ENCODE data around the gene CXCL17. TPM values are rescaled to one million over a fixed set of nuclear protein-coding genes. Genes with fewer than 3 reads are reported as not detected.

CXCL17 gene
- total RNA-seq, 1 donor from 2014 or later, result 1.1 TPM

DNA sequence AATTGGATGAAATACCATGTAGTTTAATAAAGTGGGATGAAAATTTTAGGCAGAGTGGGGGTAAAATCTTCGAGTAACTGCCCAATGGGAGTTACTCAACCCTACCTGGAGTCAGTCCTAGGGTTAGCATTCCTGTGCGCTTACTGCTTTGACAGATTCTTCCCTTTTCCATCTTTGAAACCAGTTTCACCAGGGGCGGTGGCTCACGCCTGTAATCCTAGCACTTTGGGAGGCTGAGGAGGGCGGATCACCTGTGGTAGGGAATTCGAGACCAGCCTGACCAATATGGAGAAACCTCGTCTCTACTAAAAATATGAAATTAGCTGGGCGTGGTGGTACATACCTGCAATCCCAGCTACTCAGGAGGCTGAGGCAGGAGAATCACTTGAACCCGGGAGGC, 37.0 kb upstream of the CXCL17 start:
- TF ChIP-seq, protein P1, sequence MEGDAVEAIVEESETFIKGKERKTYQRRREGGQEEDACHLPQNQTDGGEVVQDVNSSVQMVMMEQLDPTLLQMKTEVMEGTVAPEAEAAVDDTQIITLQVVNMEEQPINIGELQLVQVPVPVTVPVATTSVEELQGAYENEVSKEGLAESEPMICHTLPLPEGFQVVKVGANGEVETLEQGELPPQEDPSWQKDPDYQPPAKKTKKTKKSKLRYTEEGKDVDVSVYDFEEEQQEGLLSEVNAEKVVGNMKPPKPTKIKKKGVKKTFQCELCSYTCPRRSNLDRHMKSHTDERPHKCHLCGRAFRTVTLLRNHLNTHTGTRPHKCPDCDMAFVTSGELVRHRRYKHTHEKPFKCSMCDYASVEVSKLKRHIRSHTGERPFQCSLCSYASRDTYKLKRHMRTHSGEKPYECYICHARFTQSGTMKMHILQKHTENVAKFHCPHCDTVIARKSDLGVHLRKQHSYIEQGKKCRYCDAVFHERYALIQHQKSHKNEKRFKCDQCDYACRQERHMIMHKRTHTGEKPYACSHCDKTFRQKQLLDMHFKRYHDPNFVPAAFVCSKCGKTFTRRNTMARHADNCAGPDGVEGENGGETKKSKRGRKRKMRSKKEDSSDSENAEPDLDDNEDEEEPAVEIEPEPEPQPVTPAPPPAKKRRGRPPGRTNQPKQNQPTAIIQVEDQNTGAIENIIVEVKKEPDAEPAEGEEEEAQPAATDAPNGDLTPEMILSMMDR (IDR thresholded peaks at IDR 0.05; ENCODE audit: insufficient read depth, low read length, severe bottlenecking), result no peak
- no peak for FAIRE-seq
- no peak for DNase-seq (ENCODE audit: low read depth)
- Histone ChIP-seq H3K36me3 (ENCODE audit: control insufficient read depth, insufficient read depth, low read length) (no peaks in the 10 kb centered on the region), H3K27me3 (ENCODE audit: control insufficient read depth, insufficient read depth, low read length) (no peaks in the 10 kb centered on the region), H3K4me3 (ENCODE audit: low read depth, low read length) (no peak overlapping the region)

- FAIRE-seq (no peak), DNase-seq (ENCODE audit: low read depth) (no peak)
- Histone ChIP-seq H3K27me3 (ENCODE audit: control insufficient read depth, insufficient read depth, low read length) (no peaks in the 10 kb centered on the region), H3K4me3 (ENCODE audit: low read depth, low read length) (no peak overlapping the region), H3K36me3 (ENCODE audit: control insufficient read depth, insufficient read depth, low read length) (no peaks in the 10 kb centered on the region)
- TF ChIP-seq, protein P1 (IDR thresholded peaks at IDR 0.05; ENCODE audit: insufficient read depth, low read length, severe bottlenecking), result no peak
Measured at GRCh38 chr19:42478765-42479311, 36.1 kb upstream of the CXCL17 start.

GRCh38 chr19:42477933-42478332, 35.2 kb upstream of the CXCL17 start:
- no peaks in the 10 kb centered on the region for H3K27me3 ChIP-seq (ENCODE audit: control insufficient read depth, insufficient read depth, low read length)
- no peaks in the 10 kb centered on the region for H3K36me3 ChIP-seq (ENCODE audit: control insufficient read depth, insufficient read depth, low read length)
- TF ChIP-seq, protein P1 (IDR thresholded peaks at IDR 0.05; ENCODE audit: insufficient read depth, low read length, severe bottlenecking), result no peak
- H3K4me3 ChIP-seq (ENCODE audit: low read depth, low read length), result no peak overlapping the region
- FAIRE-seq (no peak), DNase-seq (ENCODE audit: low read depth) (no peak)

DNA sequence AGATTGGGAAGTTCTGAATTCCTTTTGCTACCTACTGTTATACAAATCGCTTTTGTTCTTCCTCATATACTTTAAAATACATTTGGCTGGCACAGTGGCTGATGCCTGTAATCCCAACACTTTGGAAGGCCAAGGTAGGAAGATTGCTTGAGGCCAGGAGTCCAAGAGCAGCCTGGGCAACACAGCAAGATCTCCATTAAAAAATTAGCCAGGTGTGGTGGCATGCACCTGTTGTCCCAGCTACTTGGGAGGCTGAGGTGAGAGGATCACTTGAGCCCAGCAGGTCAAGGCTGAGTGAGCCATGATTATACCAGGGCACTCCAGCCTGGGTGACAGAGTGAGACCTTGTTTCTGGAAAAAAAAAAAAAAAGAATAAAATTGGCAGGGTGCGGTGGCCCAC, 34.4 kb upstream of the CXCL17 start:
- no peak overlapping the region for H3K4me3 ChIP-seq (ENCODE audit: low read depth, low read length)

DNA sequence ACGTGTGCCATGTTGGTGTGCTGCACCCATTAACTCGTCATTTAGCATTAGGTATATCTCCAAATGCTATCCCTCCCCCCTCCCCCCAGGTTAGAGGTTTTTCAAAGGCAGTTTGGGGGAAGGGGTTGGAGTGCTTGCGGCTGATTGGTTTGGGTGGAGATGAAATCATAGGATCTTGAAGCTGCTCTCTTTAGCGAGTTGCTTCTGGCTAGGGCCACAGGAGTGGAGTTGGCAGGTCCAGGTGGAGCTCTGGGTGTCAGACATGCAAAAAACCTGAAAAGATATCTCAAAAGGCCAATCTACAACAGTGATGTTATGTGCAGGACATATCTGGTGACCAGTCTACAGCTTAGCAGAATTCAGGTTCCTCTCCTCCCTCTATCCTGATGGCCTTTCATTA, 32.6 kb upstream of the CXCL17 start:
- no peak for FAIRE-seq
- TF ChIP-seq, protein P1 (IDR thresholded peaks at IDR 0.05; ENCODE audit: insufficient read depth, low read length, severe bottlenecking), result no peak
- H3K27me3 ChIP-seq (ENCODE audit: control insufficient read depth, insufficient read depth, low read length), result no peaks in the 10 kb centered on the region

More for the DNA sequence above, 34.4 kb upstream of the CXCL17 start:
- no peaks in the 10 kb centered on the region for H3K36me3 ChIP-seq (ENCODE audit: control insufficient read depth, insufficient read depth, low read length)
- TF ChIP-seq, protein P1 (IDR thresholded peaks at IDR 0.05; ENCODE audit: insufficient read depth, low read length, severe bottlenecking), result no peak
- no peaks in the 10 kb centered on the region for H3K27me3 ChIP-seq (ENCODE audit: control insufficient read depth, insufficient read depth, low read length)
- DNase-seq (ENCODE audit: low read depth) (no peak), FAIRE-seq (no peak)

GRCh38 chr19:42474743-42475142, 32.0 kb upstream of the CXCL17 start:
- no peaks in the 10 kb centered on the region for H3K27me3 ChIP-seq (ENCODE audit: control insufficient read depth, insufficient read depth, low read length)
- no peak for FAIRE-seq
- H3K36me3 ChIP-seq (ENCODE audit: control insufficient read depth, insufficient read depth, low read length), result no peaks in the 10 kb centered on the region
- H3K4me3 ChIP-seq (ENCODE audit: low read depth, low read length), result no peak overlapping the region
- TF ChIP-seq, protein P1 (IDR thresholded peaks at IDR 0.05; ENCODE audit: insufficient read depth, low read length, severe bottlenecking), result no peak
- no peak for DNase-seq (ENCODE audit: low read depth)

More for the DNA sequence above, 32.6 kb upstream of the CXCL17 start:
- DNase-seq (ENCODE audit: low read depth), result no peak
- no peaks in the 10 kb centered on the region for H3K36me3 ChIP-seq (ENCODE audit: control insufficient read depth, insufficient read depth, low read length)
- H3K4me3 ChIP-seq (ENCODE audit: low read depth, low read length), result no peak overlapping the region

All from bronchial epithelial cell (primary cell).